ENCODE measurements around the gene ALX3.

GRCh38 chr1:110068646-110069403, 1.6 kb downstream of the ALX3 start:
- TF ChIP-seq, protein P1, sequence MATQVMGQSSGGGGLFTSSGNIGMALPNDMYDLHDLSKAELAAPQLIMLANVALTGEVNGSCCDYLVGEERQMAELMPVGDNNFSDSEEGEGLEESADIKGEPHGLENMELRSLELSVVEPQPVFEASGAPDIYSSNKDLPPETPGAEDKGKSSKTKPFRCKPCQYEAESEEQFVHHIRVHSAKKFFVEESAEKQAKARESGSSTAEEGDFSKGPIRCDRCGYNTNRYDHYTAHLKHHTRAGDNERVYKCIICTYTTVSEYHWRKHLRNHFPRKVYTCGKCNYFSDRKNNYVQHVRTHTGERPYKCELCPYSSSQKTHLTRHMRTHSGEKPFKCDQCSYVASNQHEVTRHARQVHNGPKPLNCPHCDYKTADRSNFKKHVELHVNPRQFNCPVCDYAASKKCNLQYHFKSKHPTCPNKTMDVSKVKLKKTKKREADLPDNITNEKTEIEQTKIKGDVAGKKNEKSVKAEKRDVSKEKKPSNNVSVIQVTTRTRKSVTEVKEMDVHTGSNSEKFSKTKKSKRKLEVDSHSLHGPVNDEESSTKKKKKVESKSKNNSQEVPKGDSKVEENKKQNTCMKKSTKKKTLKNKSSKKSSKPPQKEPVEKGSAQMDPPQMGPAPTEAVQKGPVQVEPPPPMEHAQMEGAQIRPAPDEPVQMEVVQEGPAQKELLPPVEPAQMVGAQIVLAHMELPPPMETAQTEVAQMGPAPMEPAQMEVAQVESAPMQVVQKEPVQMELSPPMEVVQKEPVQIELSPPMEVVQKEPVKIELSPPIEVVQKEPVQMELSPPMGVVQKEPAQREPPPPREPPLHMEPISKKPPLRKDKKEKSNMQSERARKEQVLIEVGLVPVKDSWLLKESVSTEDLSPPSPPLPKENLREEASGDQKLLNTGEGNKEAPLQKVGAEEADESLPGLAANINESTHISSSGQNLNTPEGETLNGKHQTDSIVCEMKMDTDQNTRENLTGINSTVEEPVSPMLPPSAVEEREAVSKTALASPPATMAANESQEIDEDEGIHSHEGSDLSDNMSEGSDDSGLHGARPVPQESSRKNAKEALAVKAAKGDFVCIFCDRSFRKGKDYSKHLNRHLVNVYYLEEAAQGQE (IDR thresholded peaks at IDR 0.05; ENCODE audit: low read depth, low read length), result no peak
- no peak for TF ChIP-seq POLR2AphosphoS5 (IDR thresholded peaks at IDR 0.05; ENCODE audit: low read length)
- TF ChIP-seq FOS (IDR thresholded peaks at IDR 0.05; ENCODE audit: borderline replicate concordance, extremely low read depth, insufficient read length), result no peak

Measured in GM12878 (cell line).